Measurements from ENCODE around the gene CEP85. TPM values are rescaled to one million over a fixed set of nuclear protein-coding genes. Genes with fewer than 3 reads are reported as not detected.
A peak's percentile ranks its signal among the peaks of the same experiment; 100 is the strongest.

Gene CEP85
- total RNA-seq, 2 donors from 2014 or later: 30.8 to 34.6 TPM

GRCh38 chr1:26276432-26276838 is 42.4 kb downstream of the CEP85 start:
- DNase-seq: no peak
- Mint-ChIP-seq H3K36me3 (ENCODE audit: insufficient read depth in 2 of 2) (peaks cover 4 to 18% of the 10 kb centered on the region in 2 donors), H3K27me3 (ENCODE audit: low read depth) (no peaks in the 10 kb centered on the region), H3K27ac (peak overlapping the region; percentile 5), H3K4me1 (ENCODE audit: low read depth) (peaks cover 70% of the 10 kb centered on the region), H3K9me3 (no peaks in the 10 kb centered on the region), H3K4me3 (peak overlapping the region; percentile 47 to 70)
- no peak for ATAC-seq (replicated peaks in 1 of 2)

- Mint-ChIP-seq H3K4me1 (ENCODE audit: low read depth) (peaks cover 78% of the 10 kb centered on the region), H3K27me3 (ENCODE audit: low read depth) (no peaks in the 10 kb centered on the region), H3K9me3 (no peaks in the 10 kb centered on the region), H3K36me3 (ENCODE audit: insufficient read depth in 2 of 2) (peaks cover 4 to 17% of the 10 kb centered on the region in 2 donors), H3K4me3 (peak overlapping the region; percentile 47 to 70), H3K27ac (peak overlapping the region; percentile 92)
- ATAC-seq (replicated peaks in 1 of 2) (no peak), DNase-seq (no peak)
These were observed 43.3 kb downstream of the CEP85 start for GRCh38 chr1:26277261-26277661.

GRCh38 chr1:26277719-26278118 is 43.7 kb downstream of the CEP85 start:
- Mint-ChIP-seq H3K27ac (peak overlapping the region; percentile 92), H3K9me3 (no peaks in the 10 kb centered on the region), H3K4me1 (ENCODE audit: low read depth) (peaks cover 83% of the 10 kb centered on the region), H3K4me3 (peak overlapping the region in 1 of 2 donors; percentile 41), H3K27me3 (ENCODE audit: low read depth) (no peaks in the 10 kb centered on the region), H3K36me3 (ENCODE audit: insufficient read depth in 2 of 2) (peaks cover 4 to 17% of the 10 kb centered on the region in 2 donors)
- ATAC-seq (replicated peaks in 1 of 2) (no peak), DNase-seq (no peak)

- DNase-seq (no peak), ATAC-seq (replicated peaks in 1 of 2) (no peak)
- peaks cover 2 to 16% of the 10 kb centered on the region in 2 donors for H3K36me3 Mint-ChIP-seq (ENCODE audit: insufficient read depth in 2 of 2)
- H3K27ac Mint-ChIP-seq: peak overlapping the region; percentile 92
- H3K4me1 Mint-ChIP-seq (ENCODE audit: low read depth): peaks cover 89% of the 10 kb centered on the region
- H3K4me3 Mint-ChIP-seq: peak overlapping the region in 1 of 2 donors; percentile 41
- no peaks in the 10 kb centered on the region for H3K27me3 Mint-ChIP-seq (ENCODE audit: low read depth)
- no peaks in the 10 kb centered on the region for H3K9me3 Mint-ChIP-seq
These were observed 44.3 kb downstream of the CEP85 start for GRCh38 chr1:26278303-26278702.

DNA sequence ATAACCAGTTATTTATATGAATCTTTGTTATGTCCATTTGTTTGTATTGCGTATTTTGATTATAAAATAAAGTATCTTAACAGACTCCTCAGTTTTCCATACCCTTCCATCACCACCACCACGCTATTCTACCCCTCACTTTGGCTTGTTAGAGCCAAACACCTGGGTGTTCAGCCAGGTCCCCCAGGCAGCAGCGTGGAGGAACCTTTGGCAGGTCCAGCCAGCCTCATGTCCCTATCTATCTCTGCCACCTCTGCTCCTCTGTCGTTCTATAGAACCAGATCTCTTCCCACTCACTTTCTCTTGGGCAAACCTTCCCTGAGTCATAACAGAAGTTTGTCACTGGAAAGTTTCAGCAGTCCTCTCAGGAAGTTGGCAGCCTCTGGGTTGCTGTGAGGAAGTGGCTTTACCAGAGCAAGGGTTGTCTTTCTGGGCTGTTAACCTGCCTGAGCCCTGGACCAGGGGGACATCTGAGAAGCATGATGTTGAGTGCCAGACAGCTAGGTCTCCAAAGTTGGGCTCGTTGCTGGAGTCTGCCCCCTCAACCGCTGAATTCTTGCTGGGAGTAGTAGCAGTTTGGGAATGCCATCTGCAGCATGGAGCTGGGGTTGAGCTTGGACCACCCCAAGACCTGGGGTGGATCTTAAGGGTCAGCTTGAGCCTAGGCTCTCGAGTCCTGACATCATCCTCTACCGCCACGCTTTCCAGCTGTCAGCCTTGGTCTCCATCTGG is 44.9 kb downstream of the CEP85 start:
- ATAC-seq (replicated peaks in 1 of 2) (peak; percentile 20), DNase-seq (peak; percentile 41 to 61)
- H3K27me3 Mint-ChIP-seq (ENCODE audit: low read depth): no peaks in the 10 kb centered on the region
- H3K4me3 Mint-ChIP-seq: peak overlapping the region; percentile 87 to 97
- H3K9me3 Mint-ChIP-seq: no peaks in the 10 kb centered on the region
- H3K36me3 Mint-ChIP-seq (ENCODE audit: insufficient read depth in 2 of 2): peaks cover 2 to 16% of the 10 kb centered on the region in 2 donors
- H3K4me1 Mint-ChIP-seq (ENCODE audit: low read depth): peaks cover 94% of the 10 kb centered on the region
- peak overlapping the region; percentile 92 for H3K27ac Mint-ChIP-seq

GRCh38 chr1:26279456-26280332 is 45.7 kb downstream of the CEP85 start, which contains the start of gene SH3BGRL3:
Gene SH3BGRL3 (plus strand): TSS chr1:26280086. CDS start chr1:26280156, 70 bp downstream.
- peaks cover 2 to 14% of the 10 kb centered on the region in 2 donors for H3K36me3 Mint-ChIP-seq (ENCODE audit: insufficient read depth in 2 of 2)
- H3K9me3 Mint-ChIP-seq: no peaks in the 10 kb centered on the region
- H3K4me1 Mint-ChIP-seq (ENCODE audit: low read depth): peaks cover 94% of the 10 kb centered on the region
- H3K27ac Mint-ChIP-seq: peak within 1 kb of the TSS; percentile 92
- ATAC-seq (replicated peaks in 1 of 2) (peak; percentile 59 to 70), DNase-seq (peak; percentile 90)
- H3K4me3 Mint-ChIP-seq: peak within 1 kb of the TSS; percentile 87 to 97
- H3K27me3 Mint-ChIP-seq (ENCODE audit: low read depth): no peaks in the 10 kb centered on the region

- no peaks in the 10 kb centered on the region for H3K9me3 Mint-ChIP-seq
- peaks cover 2 to 14% of the 10 kb centered on the region in 2 donors for H3K36me3 Mint-ChIP-seq (ENCODE audit: insufficient read depth in 2 of 2)
- no peak for DNase-seq
- peak overlapping the region; percentile 79 for H3K27ac Mint-ChIP-seq
- peaks cover 94% of the 10 kb centered on the region for H3K4me1 Mint-ChIP-seq (ENCODE audit: low read depth)
- no peaks in the 10 kb centered on the region for H3K27me3 Mint-ChIP-seq (ENCODE audit: low read depth)
- ATAC-seq (replicated peaks in 1 of 2): no peak
- H3K4me3 Mint-ChIP-seq: peak overlapping the region; percentile 87 to 97
These were observed 46.5 kb downstream of the CEP85 start for GRCh38 chr1:26280333-26281042.

- ATAC-seq (replicated peaks in 1 of 2): no peak
These were observed 47.3 kb downstream of the CEP85 start for GRCh38 chr1:26281091-26281958.

GRCh38 chr1:26281971-26282370 is 48.0 kb downstream of the CEP85 start:
- Mint-ChIP-seq H3K27me3 (ENCODE audit: low read depth) (no peaks in the 10 kb centered on the region), H3K4me1 (ENCODE audit: low read depth) (peaks cover 94% of the 10 kb centered on the region), H3K4me3 (peak overlapping the region; percentile 81 to 97), H3K27ac (peak overlapping the region; percentile 55), H3K36me3 (ENCODE audit: insufficient read depth in 2 of 2) (peaks cover 2 to 14% of the 10 kb centered on the region in 2 donors), H3K9me3 (no peaks in the 10 kb centered on the region)
- DNase-seq (no peak), ATAC-seq (replicated peaks in 1 of 2) (no peak)

More at GRCh38 chr1:26281091-26281958, 47.3 kb downstream of the CEP85 start:
- Mint-ChIP-seq H3K27ac (peak overlapping the region; percentile 55), H3K4me3 (peak overlapping the region; percentile 81 to 97), H3K9me3 (no peaks in the 10 kb centered on the region), H3K27me3 (ENCODE audit: low read depth) (no peaks in the 10 kb centered on the region), H3K4me1 (ENCODE audit: low read depth) (peaks cover 94% of the 10 kb centered on the region), H3K36me3 (ENCODE audit: insufficient read depth in 2 of 2) (peaks cover 2 to 14% of the 10 kb centered on the region in 2 donors)
- peak in 1 of 2 donors; percentile 41 for DNase-seq

DNA sequence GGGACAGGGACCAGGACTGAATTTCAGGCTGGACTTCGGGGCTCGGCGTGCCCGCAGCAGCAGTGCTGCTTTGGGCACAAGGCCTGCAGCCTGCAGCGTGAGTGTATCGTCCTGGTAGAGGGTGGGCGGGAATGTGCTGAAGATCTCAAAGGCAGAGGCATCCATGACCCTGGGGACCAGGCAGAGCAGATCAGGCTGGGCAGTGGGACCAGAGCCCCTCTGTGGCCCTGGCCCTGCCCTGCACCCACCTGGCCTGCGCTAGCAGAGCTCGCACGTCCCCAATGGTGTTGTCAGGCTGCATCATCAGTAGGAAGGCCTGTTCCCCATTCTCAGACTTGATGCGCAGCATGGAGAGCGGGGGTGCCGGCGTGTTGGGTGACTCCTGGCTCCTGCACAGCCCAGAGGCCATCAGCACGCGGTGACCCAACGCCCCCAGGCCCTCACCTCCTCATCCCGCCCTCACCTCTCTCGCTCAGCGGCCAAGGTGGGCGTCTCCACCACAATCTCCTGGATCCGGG is 48.5 kb downstream of the CEP85 start:
- Mint-ChIP-seq H3K27ac (peak overlapping the region; percentile 41), H3K4me1 (ENCODE audit: low read depth) (peaks cover 94% of the 10 kb centered on the region), H3K4me3 (peak overlapping the region in 1 of 2 donors; percentile 20), H3K9me3 (no peaks in the 10 kb centered on the region), H3K27me3 (ENCODE audit: low read depth) (no peaks in the 10 kb centered on the region), H3K36me3 (ENCODE audit: insufficient read depth in 2 of 2) (peaks cover 2 to 14% of the 10 kb centered on the region in 2 donors)
- ATAC-seq (replicated peaks in 1 of 2): no peak
- DNase-seq: no peak

- DNase-seq: no peak
- peaks cover 2 to 14% of the 10 kb centered on the region in 2 donors for H3K36me3 Mint-ChIP-seq (ENCODE audit: insufficient read depth in 2 of 2)
- no peaks in the 10 kb centered on the region for H3K27me3 Mint-ChIP-seq (ENCODE audit: low read depth)
- H3K27ac Mint-ChIP-seq: peak overlapping the region; percentile 48
- H3K4me3 Mint-ChIP-seq: peak overlapping the region; percentile 48 to 51
- H3K9me3 Mint-ChIP-seq: no peaks in the 10 kb centered on the region
- ATAC-seq (replicated peaks in 1 of 2): no peak
- H3K4me1 Mint-ChIP-seq (ENCODE audit: low read depth): peaks cover 94% of the 10 kb centered on the region
These were observed 49.4 kb downstream of the CEP85 start for GRCh38 chr1:26283279-26283853.
